Hepatocyte (in vitro differentiated cells): ENCODE data around the gene HRH2. TPM values are rescaled to one million over a fixed set of nuclear protein-coding genes. Genes with fewer than 3 reads are reported as not detected.

Source experiments
- DNase-seq: peaks from one replicate; pipeline ENCODE4 v3.0.0-alpha.2; 2016; ENCODE audit warnings: low spot score
- H2AFZ ChIP-seq: fragments of 200-600 bp; sonication (generic); 2 replicates; pipeline ENCODE4 v1.6.0; 2016; ENCODE audit warnings: antibody characterized with exemption, mild to moderate bottlenecking
- H3K27ac ChIP-seq: fragments of 200-600 bp; sonication (generic); 2 replicates; pipeline ENCODE4 v1.5.1; 2016; ENCODE audit warnings: mild to moderate bottlenecking
- H3K27me3 ChIP-seq: fragments of 200-600 bp; sonication (generic); 2 replicates; pipeline ENCODE4 v1.6.1; 2016
- H3K36me3 ChIP-seq: fragments of 200-600 bp; sonication (generic); replicated peaks from 2 replicates; pipeline ENCODE4 v1.5.1; 2016; ENCODE audit warnings: low read depth; ENCODE audit not compliant: insufficient read depth
- H3K4me1 ChIP-seq: fragments of 200-600 bp; sonication (generic); 2 replicates; pipeline ENCODE4 v1.5.1; 2016; ENCODE audit warnings: mild to moderate bottlenecking, moderate library complexity; ENCODE audit not compliant: insufficient read depth
- H3K4me2 ChIP-seq: fragments of 200-600 bp; sonication (generic); 2 replicates; pipeline ENCODE4 v1.6.0; 2016
- H3K4me3 ChIP-seq: fragments of 200-600 bp; sonication (generic); 2 replicates; pipeline ENCODE4 v1.5.1; 2016; ENCODE audit warnings: mild to moderate bottlenecking
- H3K79me2 ChIP-seq: fragments of 200-600 bp; sonication (generic); 2 replicates; pipeline ENCODE4 v1.6.0; 2017; ENCODE audit warnings: mild to moderate bottlenecking
- H3K9me2 ChIP-seq: fragments of 200-600 bp; sonication (generic); replicated peaks from 2 replicates; pipeline ENCODE4 v1.6.0; 2017; ENCODE audit warnings: mild to moderate bottlenecking; ENCODE audit not compliant: insufficient read depth
- H3K9me3 ChIP-seq: fragments of 200-600 bp; sonication (generic); 2 replicates; pipeline ENCODE4 v1.5.1; 2016; ENCODE audit warnings: low read depth, mild to moderate bottlenecking
- H4K20me1 ChIP-seq: fragments of 200-600 bp; sonication (generic); 2 replicates; pipeline ENCODE4 v1.6.0; 2016; ENCODE audit warnings: mild to moderate bottlenecking; ENCODE audit not compliant: insufficient read depth, poor library complexity, severe bottlenecking
- EZH2 ChIP-seq: fragments of 200-600 bp; sonication (generic); IDR thresholded peaks from 2 replicates; pipeline ENCODE4 v1.6.1; 2016; ENCODE audit warnings: antibody characterized with exemption, mild to moderate bottlenecking, borderline replicate concordance
- EZH2phosphoT487 ChIP-seq: fragments of 200-600 bp; sonication (generic); IDR thresholded peaks from one replicate; pipeline ENCODE4 v1.6.1; 2018; ENCODE audit warnings: antibody characterized with exemption, mild to moderate bottlenecking, low read depth, moderate library complexity; ENCODE audit not compliant: unreplicated experiment, severe bottlenecking
- WGBS: methylation state at CpG from one replicate; pipeline ENCODE4 v1.1.6; 2016; ENCODE audit warnings: low lambda C conversion rate; ENCODE audit errors: missing lambda C conversion rate; 5-methylcytosine and 5-hydroxymethylcytosine counted together
- polyA plus RNA-seq: library from polyadenylated mRNA; unstranded; fragments of >200 nt; fragmentation: Nextera tagmentation; extraction: Ambion mirVana; gene quantifications from 2 replicates; pipeline ENCODE4 v1.2.1, GENCODE V29; 2016
- total RNA-seq: library from RNA; depleted of rRNA; stranded (reverse); fragments of >200 nt; gene quantifications from 2 replicates; pipeline ENCODE4 v1.2.3, GENCODE V29; 2014
- TF ChIP-seq, protein P1 (sequence below): fragments of 200-600 bp; sonication (generic); IDR thresholded peaks from 2 replicates; pipeline ENCODE4 v1.5.1; 2016; ENCODE audit warnings: antibody characterized with exemption, mild to moderate bottlenecking; ENCODE audit not compliant: poor library complexity

The HRH2 gene
- total and polyA plus RNA-seq, 2 experiments from 2014 or later = 2.2 to 2.5 TPM

DNA sequence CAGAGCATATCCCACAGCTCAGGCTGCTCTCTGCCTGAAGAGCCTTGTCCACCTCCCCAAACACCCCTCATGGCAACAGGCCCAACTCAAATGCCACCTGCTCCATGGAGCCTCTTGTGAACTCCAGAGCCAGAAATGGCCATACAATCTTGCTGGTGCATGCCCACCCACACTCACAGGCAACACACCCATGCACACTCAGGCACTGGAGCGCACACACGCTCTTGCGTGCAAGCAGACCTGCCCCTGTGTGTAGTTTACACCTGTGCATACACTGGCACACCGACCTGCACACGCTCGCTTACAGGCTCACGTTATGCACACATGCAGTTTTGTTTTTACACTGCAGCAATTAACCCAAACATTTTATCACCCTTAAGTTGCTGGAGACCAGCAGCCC is 40.0 kb downstream of the HRH2 start:
- H3K9me2 ChIP-seq = no peaks in the 10 kb centered on the region
- 88% methylated on average over 7 of the region's 7 CpGs for WGBS

DNA sequence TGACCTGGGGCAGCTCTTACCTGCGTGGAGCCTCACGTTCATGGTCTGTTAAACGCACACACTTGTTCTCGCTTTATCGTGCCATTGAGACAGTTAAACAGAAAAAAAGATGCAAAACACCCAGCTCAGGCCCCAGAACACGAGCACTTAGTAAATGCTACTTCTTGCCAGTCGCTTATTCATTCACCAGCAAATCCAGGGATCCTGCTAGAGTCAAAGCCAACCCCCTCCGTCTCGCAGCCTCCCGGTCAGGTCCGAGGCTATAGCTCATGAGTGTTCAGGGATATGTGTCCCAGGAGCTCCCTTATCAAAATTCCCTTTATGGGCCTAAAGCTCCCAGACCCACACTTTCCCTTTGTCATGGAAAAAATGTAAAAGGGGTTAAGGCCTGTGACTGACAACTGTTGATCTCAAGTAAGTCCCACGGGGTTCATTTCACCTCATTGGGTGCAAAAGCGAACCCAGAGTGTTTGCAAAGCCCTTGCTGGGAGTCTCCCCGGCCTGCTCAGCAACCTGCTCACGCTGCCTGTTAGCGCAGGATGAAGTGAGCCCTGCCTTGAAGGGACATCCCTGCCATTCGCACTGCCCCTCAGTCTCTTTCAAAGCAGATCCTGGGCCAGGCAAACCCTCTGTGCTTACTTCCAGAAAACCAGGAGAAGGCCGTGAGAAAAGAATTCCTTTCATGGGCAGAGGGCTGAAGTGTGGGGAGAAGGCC is 40.7 kb downstream of the HRH2 start:
- WGBS = 67% methylated on average over 18 of the region's 18 CpGs

More for the DNA sequence above, 40.0 kb downstream of the HRH2 start:
- H3K36me3 ChIP-seq = no peaks in the 10 kb centered on the region
- H3K4me1 ChIP-seq = peaks cover 6% of the 10 kb centered on the region
- H2AFZ ChIP-seq = no peak overlapping the region
- DNase-seq = no peak
- H3K4me2 ChIP-seq = no peak overlapping the region
- TF ChIP-seq EZH2phosphoT487 (no peak), EZH2 (no peak)
- TF ChIP-seq, protein P1, sequence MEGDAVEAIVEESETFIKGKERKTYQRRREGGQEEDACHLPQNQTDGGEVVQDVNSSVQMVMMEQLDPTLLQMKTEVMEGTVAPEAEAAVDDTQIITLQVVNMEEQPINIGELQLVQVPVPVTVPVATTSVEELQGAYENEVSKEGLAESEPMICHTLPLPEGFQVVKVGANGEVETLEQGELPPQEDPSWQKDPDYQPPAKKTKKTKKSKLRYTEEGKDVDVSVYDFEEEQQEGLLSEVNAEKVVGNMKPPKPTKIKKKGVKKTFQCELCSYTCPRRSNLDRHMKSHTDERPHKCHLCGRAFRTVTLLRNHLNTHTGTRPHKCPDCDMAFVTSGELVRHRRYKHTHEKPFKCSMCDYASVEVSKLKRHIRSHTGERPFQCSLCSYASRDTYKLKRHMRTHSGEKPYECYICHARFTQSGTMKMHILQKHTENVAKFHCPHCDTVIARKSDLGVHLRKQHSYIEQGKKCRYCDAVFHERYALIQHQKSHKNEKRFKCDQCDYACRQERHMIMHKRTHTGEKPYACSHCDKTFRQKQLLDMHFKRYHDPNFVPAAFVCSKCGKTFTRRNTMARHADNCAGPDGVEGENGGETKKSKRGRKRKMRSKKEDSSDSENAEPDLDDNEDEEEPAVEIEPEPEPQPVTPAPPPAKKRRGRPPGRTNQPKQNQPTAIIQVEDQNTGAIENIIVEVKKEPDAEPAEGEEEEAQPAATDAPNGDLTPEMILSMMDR = no peak
- no peaks in the 10 kb centered on the region for H3K9me3 ChIP-seq
- no peaks in the 10 kb centered on the region for H3K79me2 ChIP-seq
- H3K27ac ChIP-seq = no peak overlapping the region
- H4K20me1 ChIP-seq = no peaks in the 10 kb centered on the region
- H3K4me3 ChIP-seq = no peak overlapping the region
- no peaks in the 10 kb centered on the region for H3K27me3 ChIP-seq

DNA sequence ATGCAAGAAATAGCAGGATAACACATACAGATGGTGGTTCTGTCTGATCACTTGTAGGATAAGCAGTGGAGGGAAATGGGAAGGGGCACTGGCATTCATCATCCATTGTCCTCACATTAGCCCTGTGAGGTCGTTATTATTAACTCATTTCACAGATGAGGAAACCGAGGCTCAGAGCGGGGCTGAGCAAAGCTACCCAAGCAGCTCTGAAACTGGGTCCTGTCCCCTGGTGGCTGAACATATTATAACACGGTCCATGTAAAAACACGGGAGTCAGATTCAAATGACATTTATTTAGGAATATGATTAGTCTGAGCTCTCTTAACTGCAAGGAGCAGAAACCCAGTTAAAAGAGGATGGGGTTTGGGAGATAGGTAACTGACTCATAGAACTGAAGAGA is 43.1 kb downstream of the HRH2 start:
- Histone ChIP-seq H3K36me3 (no peaks in the 10 kb centered on the region), H4K20me1 (no peaks in the 10 kb centered on the region), H2AFZ (no peak overlapping the region), H3K27me3 (no peaks in the 10 kb centered on the region), H3K4me3 (no peak overlapping the region), H3K27ac (no peak overlapping the region), H3K4me2 (no peak overlapping the region), H3K9me2 (no peaks in the 10 kb centered on the region), H3K9me3 (no peaks in the 10 kb centered on the region), H3K4me1 (peaks cover 6% of the 10 kb centered on the region), H3K79me2 (no peaks in the 10 kb centered on the region)
- TF ChIP-seq EZH2 (no peak), EZH2phosphoT487 (no peak)
- TF ChIP-seq, protein P1 = peak; percentile 13
- no peak for DNase-seq
- 95% methylated on average over 5 of the region's 5 CpGs for WGBS

More for the DNA sequence above, 40.7 kb downstream of the HRH2 start:
- peaks cover 6% of the 10 kb centered on the region for H3K4me1 ChIP-seq
- no peak overlapping the region for H2AFZ ChIP-seq
- no peaks in the 10 kb centered on the region for H3K9me3 ChIP-seq
- H4K20me1 ChIP-seq = no peaks in the 10 kb centered on the region
- H3K79me2 ChIP-seq = no peaks in the 10 kb centered on the region
- H3K4me3 ChIP-seq = no peak overlapping the region
- H3K9me2 ChIP-seq = no peaks in the 10 kb centered on the region
- no peak overlapping the region for H3K4me2 ChIP-seq
- no peak overlapping the region for H3K27ac ChIP-seq
- H3K36me3 ChIP-seq = no peaks in the 10 kb centered on the region
- no peaks in the 10 kb centered on the region for H3K27me3 ChIP-seq
- DNase-seq = no peak
- TF ChIP-seq EZH2phosphoT487 (no peak), EZH2 (no peak)
- TF ChIP-seq, protein P1 = no peak

DNA sequence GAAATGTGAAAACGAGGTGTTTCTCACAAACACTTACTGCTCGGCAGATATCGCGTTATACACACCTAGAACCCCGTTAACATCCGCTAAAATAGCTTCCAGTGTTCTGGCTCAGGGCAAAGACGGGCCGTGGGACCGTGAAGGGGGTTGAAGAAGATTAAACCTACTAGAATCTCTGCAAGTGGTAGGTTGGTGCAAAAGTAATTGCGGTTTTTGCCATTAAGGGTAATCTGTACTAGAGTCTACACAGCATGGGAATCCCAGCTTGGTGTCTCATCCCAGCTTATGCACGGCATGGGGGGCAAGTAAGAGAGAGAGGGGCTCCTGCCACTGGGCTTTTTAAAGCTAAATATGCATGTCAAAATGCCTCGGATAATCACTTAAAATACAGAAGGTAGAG is 43.9 kb downstream of the HRH2 start:
- 92% methylated on average over 12 of the region's 12 CpGs for WGBS
- TF ChIP-seq, protein P1 = no peak
- no peak for TF ChIP-seq EZH2
- no peak for TF ChIP-seq EZH2phosphoT487
- H3K4me3 ChIP-seq = no peak overlapping the region
- no peak overlapping the region for H3K27ac ChIP-seq
- H3K36me3 ChIP-seq = no peaks in the 10 kb centered on the region
- H2AFZ ChIP-seq = no peak overlapping the region
- DNase-seq = no peak
- H3K27me3 ChIP-seq = no peaks in the 10 kb centered on the region
- peaks cover 8% of the 10 kb centered on the region for H3K4me1 ChIP-seq
- H3K9me3 ChIP-seq = no peaks in the 10 kb centered on the region
- H3K79me2 ChIP-seq = no peaks in the 10 kb centered on the region
- H4K20me1 ChIP-seq = no peaks in the 10 kb centered on the region
- no peak overlapping the region for H3K4me2 ChIP-seq
- H3K9me2 ChIP-seq = no peaks in the 10 kb centered on the region
